Measurements from ENCODE around the gene EFCAB12. TPM values are rescaled to one million over a fixed set of nuclear protein-coding genes. Genes with fewer than 3 reads are reported as not detected.
"Not testable (repeated sequence)": the region's sequence is repeated elsewhere in the genome, so short reads cannot be mapped to it uniquely, and the experiment has no call there.

The EFCAB12 gene
- total RNA-seq, 2 experiments from 2014 or later: 0.67 to 0.71 TPM

GRCh38 chr3:129424185-129424841 is 4.1 kb downstream of the EFCAB12 start:
- POLR2A ChIA-PET: no interaction called here
- CTCF ChIA-PET: no interaction called here

GRCh38 chr3:129422897-129423296 is 5.5 kb downstream of the EFCAB12 start:
- ChIA-PET CTCF (no interaction called here), POLR2A (no interaction called here)

- ChIA-PET CTCF (no interaction called here), POLR2A (no interaction called here)
These were observed 6.3 kb downstream of the EFCAB12 start for GRCh38 chr3:129421988-129422745.

GRCh38 chr3:129421236-129421883 is 7.1 kb downstream of the EFCAB12 start:
- CTCF ChIA-PET: no interaction called here
- POLR2A ChIA-PET: no interaction called here

- CTCF ChIA-PET: no interaction called here
- POLR2A ChIA-PET: no interaction called here
These were observed 9.0 kb downstream of the EFCAB12 start for GRCh38 chr3:129419476-129419875.

- ChIA-PET POLR2A (no interaction called here), CTCF (no interaction called here)
These were observed 10.1 kb downstream of the EFCAB12 start for GRCh38 chr3:129418041-129418973.

GRCh38 chr3:129417326-129417725 is 11.1 kb downstream of the EFCAB12 start:
- ChIA-PET POLR2A (no interaction called here), CTCF (no interaction called here)

GRCh38 chr3:129416415-129416814 is 12.0 kb downstream of the EFCAB12 start:
- ChIA-PET POLR2A (no interaction called here), CTCF (no interaction called here)

- CTCF ChIA-PET: no interaction called here
- POLR2A ChIA-PET: no interaction called here
These were observed 12.6 kb downstream of the EFCAB12 start for GRCh38 chr3:129415830-129416229.

GRCh38 chr3:129415378-129415777 is 13.1 kb downstream of the EFCAB12 start:
- ChIA-PET POLR2A (no interaction called here), CTCF (no interaction called here)

- POLR2A ChIA-PET: no interaction called here
- CTCF ChIA-PET: no interaction called here
These were observed 14.5 kb downstream of the EFCAB12 start for GRCh38 chr3:129413687-129414506.

GRCh38 chr3:129413238-129413637 is 15.2 kb downstream of the EFCAB12 start:
- POLR2A ChIA-PET, CTCF ChIA-PET: not testable (repeated sequence)

- CTCF ChIA-PET: interaction anchor here (0.6 kb wide), 1 partner anchor 375 kb away, joined by 4 read pairs; no protein-coding TSS in a partner anchor
- POLR2A ChIA-PET: no interaction called here
These were observed 15.8 kb downstream of the EFCAB12 start for GRCh38 chr3:129412542-129413198.

GRCh38 chr3:129410971-129411370 is 17.5 kb downstream of the EFCAB12 start:
- ChIA-PET CTCF (no interaction called here), POLR2A (no interaction called here)

- POLR2A ChIA-PET: no interaction called here
- CTCF ChIA-PET: interaction anchor here (0.9 kb wide), 1 partner anchor 26 kb away, joined by 4 read pairs; no protein-coding TSS in a partner anchor
These were observed 18.9 kb downstream of the EFCAB12 start for GRCh38 chr3:129409541-129409940.

- POLR2A ChIA-PET: no interaction called here
- CTCF ChIA-PET: no interaction called here
These were observed 23.8 kb downstream of the EFCAB12 start for GRCh38 chr3:129404610-129405009.

GRCh38 chr3:129404130-129404529 is 24.3 kb downstream of the EFCAB12 start:
- ChIA-PET CTCF (no interaction called here), POLR2A (no interaction called here)

GRCh38 chr3:129403450-129403849 is 25.0 kb downstream of the EFCAB12 start:
- POLR2A ChIA-PET: interaction anchor here (0.6 kb wide), 1 partner anchor 290 kb away, joined by 6 read pairs; no protein-coding TSS in a partner anchor
- CTCF ChIA-PET: no interaction called here

GRCh38 chr3:129402616-129403015 is 25.8 kb downstream of the EFCAB12 start:
- POLR2A ChIA-PET: no interaction called here

More at GRCh38 chr3:129402616-129403015, 25.8 kb downstream of the EFCAB12 start:
- CTCF ChIA-PET: no interaction called here

Measured in activated CD8-positive, alpha-beta memory T cell treated with anti-CD3 and anti-CD28 coated beads for 36 hours (primary cell).